GM10266 (cell line): Measurements from ENCODE around the gene MDFIC2.
A peak's percentile ranks its signal among the peaks of the same experiment; 100 is the strongest.

Experiments used
- DNase-seq: peaks from one replicate; pipeline ENCODE4 v3.0.0; 2012; ENCODE audit errors: extremely low spot score
- CTCF ChIP-seq: IDR thresholded peaks from 2 replicates; pipeline ENCODE4 v1.5.1; 2012; ENCODE audit warnings: mild to moderate bottlenecking, low read depth; ENCODE audit not compliant: control insufficient read depth, insufficient read depth; ENCODE audit errors: missing control alignments

The MDFIC2 gene

DNA sequence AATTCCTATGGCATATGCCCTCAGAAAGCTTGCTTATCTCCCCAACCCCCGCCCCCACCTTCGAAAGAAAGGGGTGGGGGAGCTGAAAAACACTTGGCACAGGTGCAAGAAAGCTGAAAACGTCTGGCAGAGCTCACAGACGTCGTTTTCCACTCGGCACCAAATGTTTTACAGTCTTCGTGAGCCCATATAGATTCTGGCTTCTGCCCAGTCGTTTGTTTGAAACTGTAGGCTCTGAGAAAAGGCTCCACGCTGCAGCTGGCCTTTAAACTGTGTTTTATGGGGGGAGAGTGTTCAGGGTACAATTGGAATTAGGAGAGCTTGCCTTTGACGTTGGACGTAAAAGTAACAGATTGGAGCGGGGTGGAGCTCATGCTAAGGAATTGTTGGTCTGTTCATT lies 130.3 kb downstream of the MDFIC2 start:
- no peak for DNase-seq
- TF ChIP-seq CTCF, result no peak

DNA sequence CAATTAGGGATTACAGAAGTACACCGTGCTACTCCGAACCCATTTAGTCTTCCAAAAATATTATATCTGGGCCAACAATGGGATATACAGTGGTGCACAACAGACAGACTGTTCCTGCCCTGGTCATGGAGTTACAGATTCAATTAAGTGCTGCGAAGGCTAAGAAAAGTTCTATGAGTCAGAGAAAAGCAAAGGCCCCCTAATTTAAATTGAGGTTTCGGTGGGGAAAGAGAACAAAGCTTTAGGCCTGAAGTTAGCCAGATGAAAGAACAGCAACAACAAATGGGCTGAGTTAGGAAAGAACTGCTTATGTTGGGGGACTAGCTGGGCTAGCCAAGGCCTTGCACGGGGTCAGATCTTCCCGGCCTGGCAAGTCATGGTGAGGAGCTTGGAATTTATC lies 131.8 kb downstream of the MDFIC2 start:
- no peak for TF ChIP-seq CTCF
- peak; percentile 16 for DNase-seq

DNA sequence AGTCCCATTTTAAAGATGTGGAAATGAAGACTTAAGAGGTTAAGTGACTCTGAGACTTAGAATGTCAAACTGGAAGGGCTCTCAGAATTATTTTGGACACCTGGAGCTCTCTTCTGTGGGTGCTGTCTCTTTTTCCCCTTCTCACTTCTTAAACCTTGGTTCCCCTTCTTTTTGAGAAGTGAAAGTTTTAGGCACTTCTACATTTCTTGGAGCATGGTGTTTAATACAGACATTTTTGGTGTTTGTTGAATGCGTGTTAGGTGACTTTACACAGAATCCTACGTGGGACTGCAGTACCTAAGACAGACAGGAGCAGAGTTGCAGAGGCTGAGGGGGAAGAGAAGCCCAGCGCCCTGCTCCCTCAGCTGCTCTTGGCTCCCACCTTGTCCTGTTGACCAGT lies 133.3 kb downstream of the MDFIC2 start:
- no peak for TF ChIP-seq CTCF
- peak; percentile 4 for DNase-seq

DNA sequence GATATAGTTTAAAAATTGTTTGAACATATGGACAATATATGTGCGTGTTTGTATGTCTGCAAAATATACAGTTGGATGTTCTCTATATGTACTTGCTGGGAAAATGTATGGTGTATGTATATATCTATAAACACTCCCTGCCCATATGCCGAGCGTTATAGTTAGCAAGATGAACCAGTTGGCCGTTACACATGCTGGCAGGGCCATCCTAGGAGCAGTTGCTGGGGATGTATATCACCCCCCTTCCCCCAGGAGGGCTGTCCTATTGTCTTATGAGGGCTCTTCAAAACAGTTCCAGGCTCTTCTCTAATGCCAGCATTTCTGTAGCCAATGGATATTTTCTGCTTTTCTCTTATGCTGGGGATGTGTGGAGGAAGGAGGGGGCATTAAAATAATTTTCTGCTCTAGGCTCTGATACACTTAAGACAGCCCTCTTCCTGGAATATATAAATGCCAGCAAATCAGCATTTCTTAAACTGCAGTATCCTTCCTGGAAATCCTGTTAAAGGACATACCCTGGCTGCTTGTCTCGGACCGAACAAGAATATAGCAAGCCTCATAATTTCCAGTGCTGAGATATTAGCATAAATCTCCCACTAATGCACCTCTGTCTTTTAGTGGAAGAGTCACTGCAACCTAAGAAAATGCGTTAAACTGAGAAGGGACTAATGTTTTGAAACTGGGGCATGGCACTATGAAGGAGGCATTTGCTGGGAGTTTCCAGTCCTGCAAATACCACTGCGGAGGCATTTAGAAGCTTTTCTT lies 134.4 kb downstream of the MDFIC2 start:
- no peak for DNase-seq
- TF ChIP-seq CTCF, result no peak

GRCh38 chr3:70176224-70176623 lies 136.2 kb downstream of the MDFIC2 start:
- TF ChIP-seq CTCF, result no peak
- DNase-seq, result no peak

DNA sequence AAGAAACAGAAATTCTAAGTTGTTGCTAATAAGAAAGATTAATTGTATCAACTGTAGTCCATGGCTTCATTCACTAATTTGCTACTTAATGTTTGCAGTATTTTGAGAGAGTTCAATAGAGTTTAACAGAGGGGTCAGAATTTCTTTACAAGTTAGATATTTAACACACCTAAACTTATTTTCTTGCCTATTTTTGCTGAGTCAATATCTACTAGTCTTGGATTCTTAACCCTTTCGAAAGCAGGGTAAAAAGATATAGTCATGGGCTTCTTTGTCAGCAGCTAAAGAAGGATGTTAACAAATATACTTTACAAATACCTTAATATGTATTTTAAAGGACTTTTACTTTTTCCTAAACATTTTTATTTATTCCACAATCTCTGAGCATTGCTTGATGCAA lies 155.6 kb downstream of the MDFIC2 start:
- no peak for DNase-seq

More for the DNA sequence above, 155.6 kb downstream of the MDFIC2 start:
- no peak for TF ChIP-seq CTCF
